Gastroesophageal sphincter (tissue), 4 donors: ENCODE data around the gene ITGA11. TPM values are rescaled to one million over a fixed set of nuclear protein-coding genes. Genes with fewer than 3 reads are reported as not detected.

Experiments used
- ATAC-seq: fragments of 150-250 bp; one replicate; pipeline ENCODE4 v1.9.1; 2016; ENCODE audit warnings: mild to moderate bottlenecking, moderate library complexity
- H3K27ac ChIP-seq, 4 donors: fragments of 200-600 bp; sonication (generic) in 3 of 4; 1 replicate in 3 of 4; 2 replicates in 1 of 4; pipeline ENCODE4 v1.5.1; 2016 to 2019
- H3K27me3 ChIP-seq: fragments of 200-600 bp; sonication (generic); one replicate; pipeline ENCODE4 v1.5.1; 2019
- H3K36me3 ChIP-seq, 2 donors: fragments of 200-600 bp; sonication (generic); one replicate each; pipeline ENCODE4 v1.5.1; 2019; ENCODE audit warnings: control low read depth in 1 of 2
- H3K4me1 ChIP-seq, 3 donors: fragments of 200-600 bp; sonication (generic); 1 replicate in 2 of 3; 2 replicates in 1 of 3; pipeline ENCODE4 v1.5.1; 2016 to 2019; ENCODE audit warnings: control low read depth in 2 of 3
- H3K4me3 ChIP-seq, 2 donors: fragments of 200-600 bp; sonication (generic); one replicate each; pipeline ENCODE4 v1.5.1; 2019; ENCODE audit warnings: mild to moderate bottlenecking in 1 of 2, moderate library complexity in 1 of 2
- H3K9me3 ChIP-seq, 3 donors: fragments of 200-600 bp; sonication (generic); one replicate each; pipeline ENCODE4 v1.5.1; 2017 to 2019; ENCODE audit warnings: control low read depth in 2 of 3
- CTCF ChIP-seq, 4 experiments: fragments of 200-600 bp in 2 of 4; fragments of 450-650 bp in 2 of 4; sonication (generic) in 1 of 4; IDR thresholded peaks; one replicate each; pipeline ENCODE4 v1.5.1; 2017 to 2019; ENCODE audit warnings: antibody characterized with exemption in 4 of 4, mild to moderate bottlenecking in 2 of 4, moderate library complexity in 2 of 4
- EP300 ChIP-seq: sonication (generic); formaldehyde crosslinking; IDR thresholded peaks from one replicate; pipeline ENCODE4 v1.6.1; 2017; ENCODE audit warnings: antibody characterized with exemption, mild to moderate bottlenecking
- POLR2A ChIP-seq, 2 donors: fragments of 450-650 bp; IDR thresholded peaks; one replicate each; pipeline ENCODE4 v1.6.1; 2017; ENCODE audit warnings: antibody characterized with exemption in 2 of 2, mild to moderate bottlenecking in 2 of 2, moderate library complexity in 1 of 2
- POLR2AphosphoS5 ChIP-seq: sonication (generic); formaldehyde crosslinking; IDR thresholded peaks from one replicate; pipeline ENCODE4 v1.6.1; 2017; ENCODE audit warnings: antibody characterized with exemption
- WGBS, 2 donors: methylation state at CpG; one replicate each; pipeline ENCODE4 v1.1.5; 2018; ENCODE audit warnings: low coverage in 1 of 2; 5-methylcytosine and 5-hydroxymethylcytosine counted together
- total RNA-seq, 4 donors: library from RNA; depleted of rRNA; stranded (reverse); fragments of >200 nt; gene quantifications; one replicate each; pipeline ENCODE4 v1.1.0, GENCODE V29; 2016

Gene ITGA11
- total RNA-seq, 4 donors from 2014 or later = 3.8 to 9.5 (median 6.7) TPM

GRCh38 chr15:68265081-68265480 is 166.9 kb downstream of the ITGA11 start:
- H3K4me3 ChIP-seq = no peak overlapping the region
- H3K27ac ChIP-seq = no peak overlapping the region
- ATAC-seq = no peak
- H3K9me3 ChIP-seq = no peaks in the 10 kb centered on the region
- 73 to 75% methylated on average over 4 of the region's 4 CpGs for WGBS, 2 donors
- no peaks in the 10 kb centered on the region for H3K36me3 ChIP-seq
- TF ChIP-seq POLR2AphosphoS5 = no peak
- no peak for TF ChIP-seq POLR2A (IDR thresholded peaks at IDR 0.05)
- no peak for TF ChIP-seq CTCF (IDR thresholded peaks at IDR 0.05)
- no peak for TF ChIP-seq EP300
- H3K27me3 ChIP-seq = no peaks in the 10 kb centered on the region
- H3K4me1 ChIP-seq = no peaks in the 10 kb centered on the region

GRCh38 chr15:68264282-68264681 is 167.7 kb downstream of the ITGA11 start:
- no peaks in the 10 kb centered on the region for H3K9me3 ChIP-seq
- H3K27me3 ChIP-seq = no peaks in the 10 kb centered on the region
- H3K4me3 ChIP-seq = no peak overlapping the region
- TF ChIP-seq EP300 (no peak), POLR2AphosphoS5 (no peak), POLR2A (IDR thresholded peaks at IDR 0.05) (no peak), CTCF (IDR thresholded peaks at IDR 0.05) (no peak)
- no peak for ATAC-seq
- no peak overlapping the region for H3K27ac ChIP-seq
- WGBS, 2 donors = 46 to 60% methylated on average over 1 to 2 of the region's 2 CpGs
- H3K4me1 ChIP-seq = no peaks in the 10 kb centered on the region
- H3K36me3 ChIP-seq = no peaks in the 10 kb centered on the region

GRCh38 chr15:68262514-68263356 is 169.2 kb downstream of the ITGA11 start:
- H3K4me3 ChIP-seq = no peak overlapping the region
- H3K36me3 ChIP-seq = no peaks in the 10 kb centered on the region
- no peaks in the 10 kb centered on the region for H3K9me3 ChIP-seq
- WGBS, 2 donors = 54 to 55% methylated on average over 3 to 5 of the region's 5 CpGs
- H3K27ac ChIP-seq = no peak overlapping the region
- H3K27me3 ChIP-seq = no peaks in the 10 kb centered on the region
- no peaks in the 10 kb centered on the region for H3K4me1 ChIP-seq
- no peak for ATAC-seq
- TF ChIP-seq POLR2AphosphoS5 = no peak
- TF ChIP-seq EP300 = no peak
- TF ChIP-seq POLR2A (IDR thresholded peaks at IDR 0.05) = no peak
- TF ChIP-seq CTCF (IDR thresholded peaks at IDR 0.05) = no peak

GRCh38 chr15:68261980-68262379 is 170.0 kb downstream of the ITGA11 start:
- Histone ChIP-seq H3K27ac (no peak overlapping the region), H3K27me3 (no peaks in the 10 kb centered on the region), H3K4me1 (peaks cover 0 to 4% (median 3%) of the 10 kb centered on the region in 3 donors), H3K36me3 (no peaks in the 10 kb centered on the region), H3K4me3 (no peak overlapping the region), H3K9me3 (no peaks in the 10 kb centered on the region)
- TF ChIP-seq EP300 = no peak
- TF ChIP-seq CTCF (IDR thresholded peaks at IDR 0.05) = no peak
- no peak for TF ChIP-seq POLR2A (IDR thresholded peaks at IDR 0.05)
- TF ChIP-seq POLR2AphosphoS5 = no peak
- no peak for ATAC-seq
- 100% methylated on average over 3 of the region's 3 CpGs; no CpG with 5 or more reads in 1 of the 2 donors for WGBS, 2 donors

GRCh38 chr15:68261241-68261640 is 170.7 kb downstream of the ITGA11 start:
- 84 to 86% methylated on average over 2 to 3 of the region's 3 CpGs for WGBS, 2 donors
- Histone ChIP-seq H3K36me3 (no peaks in the 10 kb centered on the region), H3K4me3 (no peak overlapping the region), H3K9me3 (no peaks in the 10 kb centered on the region), H3K27me3 (no peaks in the 10 kb centered on the region), H3K27ac (no peak overlapping the region), H3K4me1 (peaks cover 0 to 11% (median 3%) of the 10 kb centered on the region in 3 donors)
- TF ChIP-seq EP300 = no peak
- no peak for TF ChIP-seq CTCF (IDR thresholded peaks at IDR 0.05)
- no peak for TF ChIP-seq POLR2AphosphoS5
- TF ChIP-seq POLR2A (IDR thresholded peaks at IDR 0.05) = no peak
- no peak for ATAC-seq
